ENCODE measurements around the gene RELCH. TPM values are rescaled to one million over a fixed set of nuclear protein-coding genes. Genes with fewer than 3 reads are reported as not detected.
A peak's percentile ranks its signal among the peaks of the same experiment; 100 is the strongest.

RELCH gene
- total RNA-seq, 1 donor from 2014 or later: 16.7 TPM

DNA sequence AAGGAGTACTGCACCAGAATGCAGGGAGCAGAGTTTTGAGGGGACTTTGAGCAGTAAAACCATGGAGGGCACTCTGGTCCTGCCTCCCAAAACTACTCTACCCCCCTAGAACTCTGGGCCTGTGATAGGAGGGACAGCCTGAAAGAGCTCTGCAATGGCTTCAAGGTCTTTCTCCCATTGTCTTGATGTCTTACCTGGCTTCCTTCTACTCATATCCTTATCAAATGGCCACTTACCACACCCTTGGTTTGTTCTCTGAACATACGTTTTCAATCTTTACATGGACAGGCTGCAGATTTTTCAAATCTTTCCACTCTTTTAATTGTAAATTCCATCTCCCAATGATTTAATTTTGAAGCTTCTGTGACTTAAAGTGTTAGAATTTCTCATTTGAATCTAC lies 27.7 kb downstream of the RELCH start:
- TF ChIP-seq CTCF (conservative IDR thresholded peaks at IDR 0.05; ENCODE audit: low read depth, low read length): no peak
- H3K4me3 ChIP-seq (ENCODE audit: low read depth, low read length): no peak overlapping the region
- DNase-seq (ENCODE audit: low read depth): no peak

- H3K4me3 ChIP-seq (ENCODE audit: low read depth, low read length): no peak overlapping the region
- no peak for DNase-seq (ENCODE audit: low read depth)
- no peak for TF ChIP-seq CTCF (conservative IDR thresholded peaks at IDR 0.05; ENCODE audit: low read depth, low read length)
These were observed 37.2 kb downstream of the RELCH start for GRCh38 chr18:62224229-62224628.

GRCh38 chr18:62226047-62226446 lies 39.0 kb downstream of the RELCH start:
- no peak for TF ChIP-seq CTCF (conservative IDR thresholded peaks at IDR 0.05; ENCODE audit: low read depth, low read length)
- no peak for DNase-seq (ENCODE audit: low read depth)
- H3K4me3 ChIP-seq (ENCODE audit: low read depth, low read length): no peak overlapping the region

DNA sequence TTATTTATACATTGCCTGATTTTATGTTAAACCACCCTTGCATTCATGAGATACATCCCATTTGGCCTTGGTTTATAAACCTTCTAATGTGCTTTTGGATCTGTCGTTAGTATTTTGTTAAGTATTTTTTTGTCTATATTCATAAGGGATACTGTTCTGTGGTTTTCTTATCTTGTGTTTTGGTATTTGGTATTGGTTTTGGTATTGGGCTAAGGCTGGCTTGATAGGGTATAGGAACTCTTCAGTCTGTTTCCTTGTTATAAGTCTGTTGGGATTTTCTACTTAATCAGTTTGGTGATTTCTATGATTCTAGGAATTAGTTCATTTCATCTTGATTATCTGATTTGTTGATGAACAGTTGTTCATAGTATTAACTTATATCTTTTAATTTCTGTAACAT lies 49.2 kb downstream of the RELCH start:
- H3K4me3 ChIP-seq (ENCODE audit: low read depth, low read length): no peak overlapping the region
- DNase-seq (ENCODE audit: low read depth): no peak
- TF ChIP-seq CTCF (conservative IDR thresholded peaks at IDR 0.05; ENCODE audit: low read depth, low read length): no peak

DNA sequence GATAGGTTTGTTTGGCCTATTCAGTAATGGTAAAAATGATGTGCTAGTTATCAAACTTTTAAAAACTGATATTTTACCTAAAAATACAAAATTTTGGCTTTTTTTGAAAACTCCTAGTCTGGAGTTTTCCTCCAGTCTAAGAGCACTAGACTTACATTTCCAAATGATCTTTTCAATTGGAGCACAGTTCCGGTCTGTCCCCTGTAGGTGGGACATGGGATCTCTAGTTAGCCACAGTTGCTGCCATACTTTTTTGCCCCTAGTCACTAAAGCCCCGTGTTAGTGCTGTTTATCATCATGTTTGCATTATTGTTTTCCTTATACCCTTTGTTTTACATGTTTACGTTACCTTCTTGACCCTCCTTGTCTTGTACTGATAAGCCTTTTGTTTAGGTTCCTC lies 52.4 kb downstream of the RELCH start:
- DNase-seq (ENCODE audit: low read depth): no peak
- TF ChIP-seq CTCF (conservative IDR thresholded peaks at IDR 0.05; ENCODE audit: low read depth, low read length): peak; percentile 9
- no peak overlapping the region for H3K4me3 ChIP-seq (ENCODE audit: low read depth, low read length)

DNA sequence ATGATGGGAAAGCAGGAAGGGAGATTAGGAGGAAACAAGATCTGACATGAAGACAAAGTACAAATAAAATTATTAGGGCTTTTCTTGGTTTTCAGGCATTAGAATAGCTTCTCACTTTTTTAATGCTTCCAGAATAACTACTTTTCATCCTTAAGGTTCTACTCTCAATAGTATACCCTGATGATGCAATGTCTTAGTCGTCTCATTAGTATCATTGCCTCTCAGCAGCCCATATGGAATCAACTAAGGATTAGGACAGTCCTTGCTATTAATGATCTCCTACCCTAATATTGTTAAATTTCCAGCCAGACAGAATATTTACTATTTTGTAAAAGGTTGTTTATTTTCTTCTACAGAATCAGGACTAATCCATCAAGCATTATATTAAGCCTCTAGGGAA lies 55.9 kb downstream of the RELCH start:
- H3K4me3 ChIP-seq (ENCODE audit: low read depth, low read length): no peak overlapping the region
- TF ChIP-seq CTCF (conservative IDR thresholded peaks at IDR 0.05; ENCODE audit: low read depth, low read length): no peak
- DNase-seq (ENCODE audit: low read depth): no peak

- no peak for DNase-seq (ENCODE audit: low read depth)
- no peak for TF ChIP-seq CTCF (conservative IDR thresholded peaks at IDR 0.05; ENCODE audit: low read depth, low read length)
These were observed 58.1 kb downstream of the RELCH start for GRCh38 chr18:62245177-62245576.

More at GRCh38 chr18:62245177-62245576, 58.1 kb downstream of the RELCH start:
- no peak overlapping the region for H3K4me3 ChIP-seq (ENCODE audit: low read depth, low read length)

All from epithelial cell of proximal tubule (primary cell).